Ovary (tissue), 3 donors: ENCODE measurements around the gene LMBR1.

Experiments used
- POLR2A ChIP-seq: fragments of 450-650 bp; IDR thresholded peaks from one replicate; pipeline ENCODE4 v1.6.1; 2017; ENCODE audit warnings: antibody characterized with exemption, mild to moderate bottlenecking, moderate library complexity
- TF ChIP-seq, protein P1 (sequence below), 3 donors: fragments of 450-650 bp in 2 of 3; fragments of 200-600 bp in 1 of 3; IDR thresholded peaks; one replicate each; pipeline versions ENCODE4 v1.5.1 to v1.8.0; 2016 to 2022; ENCODE audit warnings: antibody characterized with exemption in 3 of 3, mild to moderate bottlenecking in 1 of 3
- donor health status: DM: no; HTN: no; CAD: no.

DNA sequence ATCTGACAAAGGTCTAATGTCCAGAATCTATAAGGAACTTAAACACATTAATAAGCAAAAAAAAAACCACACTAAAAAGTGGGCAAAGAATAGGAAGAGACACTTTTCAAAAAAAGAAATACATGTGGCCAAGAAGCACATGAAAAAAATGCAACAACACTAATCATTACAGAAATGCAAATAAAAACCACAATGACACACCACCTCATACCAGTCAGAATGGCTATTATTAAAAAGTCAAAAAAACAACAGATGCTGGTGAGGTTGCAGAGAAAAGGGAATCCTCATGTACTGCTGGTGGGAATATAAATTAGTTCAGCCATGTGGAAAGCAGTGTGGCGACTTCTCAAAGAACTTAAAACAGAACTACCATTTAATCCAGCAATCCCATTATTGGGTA lies 119.0 kb downstream of the LMBR1 start:
- no peak for TF ChIP-seq POLR2A
- TF ChIP-seq, protein P1, sequence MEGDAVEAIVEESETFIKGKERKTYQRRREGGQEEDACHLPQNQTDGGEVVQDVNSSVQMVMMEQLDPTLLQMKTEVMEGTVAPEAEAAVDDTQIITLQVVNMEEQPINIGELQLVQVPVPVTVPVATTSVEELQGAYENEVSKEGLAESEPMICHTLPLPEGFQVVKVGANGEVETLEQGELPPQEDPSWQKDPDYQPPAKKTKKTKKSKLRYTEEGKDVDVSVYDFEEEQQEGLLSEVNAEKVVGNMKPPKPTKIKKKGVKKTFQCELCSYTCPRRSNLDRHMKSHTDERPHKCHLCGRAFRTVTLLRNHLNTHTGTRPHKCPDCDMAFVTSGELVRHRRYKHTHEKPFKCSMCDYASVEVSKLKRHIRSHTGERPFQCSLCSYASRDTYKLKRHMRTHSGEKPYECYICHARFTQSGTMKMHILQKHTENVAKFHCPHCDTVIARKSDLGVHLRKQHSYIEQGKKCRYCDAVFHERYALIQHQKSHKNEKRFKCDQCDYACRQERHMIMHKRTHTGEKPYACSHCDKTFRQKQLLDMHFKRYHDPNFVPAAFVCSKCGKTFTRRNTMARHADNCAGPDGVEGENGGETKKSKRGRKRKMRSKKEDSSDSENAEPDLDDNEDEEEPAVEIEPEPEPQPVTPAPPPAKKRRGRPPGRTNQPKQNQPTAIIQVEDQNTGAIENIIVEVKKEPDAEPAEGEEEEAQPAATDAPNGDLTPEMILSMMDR (IDR thresholded peaks at IDR 0.05), result no peak
